Colonic mucosa (tissue), 4 donors: ENCODE results near the gene SPATA33. TPM values are rescaled to one million over a fixed set of nuclear protein-coding genes. Genes with fewer than 3 reads are reported as not detected.

ENCODE experiments used
- DNase-seq: peaks from one replicate; pipeline ENCODE4 v3.0.0-alpha.2; 2020
- H3K27ac ChIP-seq: fragments of 200-600 bp; one replicate; pipeline ENCODE4 v1.8.0; 2021
- H3K27me3 ChIP-seq: fragments of 200-600 bp; one replicate; pipeline ENCODE4 v1.8.0; 2021
- H3K36me3 ChIP-seq: fragments of 200-600 bp; one replicate; pipeline ENCODE4 v1.8.0; 2021
- H3K4me1 ChIP-seq: fragments of 200-600 bp; one replicate; pipeline ENCODE4 v1.8.0; 2021; ENCODE audit warnings: mild to moderate bottlenecking
- H3K4me3 ChIP-seq: fragments of 200-600 bp; one replicate; pipeline ENCODE4 v1.8.0; 2021
- H3K9ac ChIP-seq, 2 donors: one replicate each; pipeline ENCODE4 v1.7.0; 2013; ENCODE audit warnings: control low read depth in 2 of 2, low read depth in 2 of 2, low read length in 2 of 2
- H3K9me3 ChIP-seq: fragments of 200-600 bp; one replicate; pipeline ENCODE4 v1.8.0; 2021
- CTCF ChIP-seq: fragments of 200-600 bp; IDR thresholded peaks from one replicate; pipeline ENCODE4 v1.8.0; 2022; ENCODE audit warnings: antibody characterized with exemption, mild to moderate bottlenecking
- intact Hi-C: fragments of 100-400 bp; cut with DNase I; formaldehyde crosslinking; loops from one replicate; pipeline ENCODE4 v1.14.1; 2022
- total RNA-seq, 2 donors: library from RNA; stranded (reverse); fragmentation: NEBNext Ultra II Directional in 1 of 2; extraction: Animal tissue kit (Norgen Biotek cat#: 25700) in 1 of 2; gene quantifications; one replicate each; pipeline ENCODE4 v1.2.1, GENCODE V29; 2021
- donor health status: healthy.
- donor health status: DM: no; HTN: no; CAD: no.
- donor health status: DM: no; HTN: no; CAD: no.

Gene SPATA33
- total RNA-seq, 2 donors from 2014 or later: 4.7 to 10.0 TPM

DNA sequence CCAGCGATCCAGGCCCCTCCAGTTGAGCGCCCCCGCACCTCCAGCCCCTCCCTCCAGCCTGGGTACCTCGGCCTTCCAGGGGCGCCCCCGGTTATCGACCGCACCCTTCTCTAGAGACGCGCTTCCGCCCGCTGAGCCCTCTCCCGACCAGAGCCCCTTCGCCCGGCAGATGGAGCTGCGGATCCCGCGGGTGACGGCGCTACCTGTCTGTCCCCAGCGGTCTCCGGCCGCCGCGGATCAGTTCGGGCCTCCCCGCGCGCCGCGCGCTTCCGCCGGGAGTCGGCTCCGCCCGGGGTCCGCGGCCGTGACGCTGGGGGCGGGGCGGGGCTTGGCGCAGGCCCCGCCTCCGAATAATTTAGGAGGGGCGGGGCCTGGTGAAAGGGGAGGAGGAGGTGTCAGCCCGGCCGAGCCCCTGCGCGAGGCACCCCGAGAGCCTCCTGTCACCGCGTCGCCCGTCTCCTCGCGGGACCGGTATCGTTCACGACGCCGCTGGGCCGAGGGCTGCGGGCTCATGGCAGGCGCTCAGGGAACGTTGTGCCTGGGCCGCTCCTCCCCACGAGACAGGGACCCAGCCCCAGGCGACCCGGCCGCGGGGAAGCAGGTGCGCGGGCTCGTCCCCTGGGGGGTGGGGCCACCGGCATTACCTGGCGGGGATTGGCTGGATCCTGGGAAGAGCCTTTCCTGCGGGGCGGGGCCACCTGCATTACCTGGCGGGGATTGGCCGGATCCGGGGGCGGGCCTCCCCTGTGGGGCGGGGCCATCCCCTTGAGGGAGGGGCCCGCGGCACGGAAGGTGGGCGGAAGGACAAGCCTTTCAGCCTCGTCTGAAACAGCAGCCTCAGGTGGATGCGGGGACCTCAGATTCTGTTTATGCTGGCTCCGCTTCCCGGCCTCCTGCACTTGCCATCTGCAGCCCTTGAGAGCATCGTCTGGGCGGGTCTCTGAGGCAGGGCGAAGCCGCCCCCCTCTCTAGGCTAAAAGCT is 44.1 kb downstream of the SPATA33 start, which contains the start of gene SPATA2L:
Gene SPATA2L, minus strand, starts transcription at position 281 of the 982 bp plus-strand sequence. CDS start 473 bp downstream, outside the sequence.
- DNase-seq: peak; percentile 97
- peaks cover 8% of the 10 kb centered on the region for H3K4me1 ChIP-seq
- intact Hi-C loops: no loop called here
- H3K27me3 ChIP-seq: no peaks in the 10 kb centered on the region
- no peaks in the 10 kb centered on the region for H3K9me3 ChIP-seq
- H3K27ac ChIP-seq: peak within 1 kb of the TSS; percentile 89
- H3K36me3 ChIP-seq: no peaks in the 10 kb centered on the region
- H3K9ac ChIP-seq: peak within 1 kb of the TSS; percentile 84 to 96
- no peak for TF ChIP-seq CTCF
- H3K4me3 ChIP-seq: peak within 1 kb of the TSS; percentile 61

DNA sequence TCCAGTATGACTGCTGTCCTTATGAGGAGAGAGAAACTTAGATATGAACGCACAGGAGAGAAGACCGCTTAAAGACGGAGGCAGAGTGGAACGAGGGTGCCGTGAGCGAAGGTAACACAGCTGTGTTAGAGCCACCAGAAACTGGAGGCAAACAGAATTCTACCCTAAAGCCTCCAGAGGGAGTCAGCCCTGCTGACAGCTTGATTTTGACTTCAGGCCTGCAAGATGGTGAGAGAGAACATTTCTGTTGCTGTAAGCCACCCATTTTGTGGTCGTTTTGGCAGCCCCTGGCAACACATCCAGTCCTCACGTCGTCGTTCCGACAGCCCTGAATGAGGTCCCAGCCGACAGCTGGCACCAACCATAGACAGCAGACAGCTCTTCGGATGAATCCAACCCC is 46.6 kb downstream of the SPATA33 start:
- Histone ChIP-seq H3K9me3 (no peaks in the 10 kb centered on the region), H3K27me3 (no peaks in the 10 kb centered on the region), H3K36me3 (no peaks in the 10 kb centered on the region), H3K4me3 (no peak overlapping the region), H3K4me1 (peaks cover 8% of the 10 kb centered on the region), H3K27ac (no peak overlapping the region), H3K9ac (no peak overlapping the region)
- no peak for DNase-seq
- no peak for TF ChIP-seq CTCF
- intact Hi-C loops: no loop called here

- Histone ChIP-seq H3K27ac (no peak overlapping the region), H3K4me3 (no peak overlapping the region), H3K36me3 (no peaks in the 10 kb centered on the region), H3K9me3 (no peaks in the 10 kb centered on the region), H3K4me1 (peaks cover 4% of the 10 kb centered on the region), H3K9ac (no peak overlapping the region), H3K27me3 (no peaks in the 10 kb centered on the region)
- TF ChIP-seq CTCF: no peak
- no peak for DNase-seq
- intact Hi-C loops: loop anchor here (5.0 kb wide), 2 partner anchors 87 to 157 kb away; no protein-coding TSS in a partner anchor
Measured at GRCh38 chr16:89705006-89705405, 47.4 kb downstream of the SPATA33 start.

DNA sequence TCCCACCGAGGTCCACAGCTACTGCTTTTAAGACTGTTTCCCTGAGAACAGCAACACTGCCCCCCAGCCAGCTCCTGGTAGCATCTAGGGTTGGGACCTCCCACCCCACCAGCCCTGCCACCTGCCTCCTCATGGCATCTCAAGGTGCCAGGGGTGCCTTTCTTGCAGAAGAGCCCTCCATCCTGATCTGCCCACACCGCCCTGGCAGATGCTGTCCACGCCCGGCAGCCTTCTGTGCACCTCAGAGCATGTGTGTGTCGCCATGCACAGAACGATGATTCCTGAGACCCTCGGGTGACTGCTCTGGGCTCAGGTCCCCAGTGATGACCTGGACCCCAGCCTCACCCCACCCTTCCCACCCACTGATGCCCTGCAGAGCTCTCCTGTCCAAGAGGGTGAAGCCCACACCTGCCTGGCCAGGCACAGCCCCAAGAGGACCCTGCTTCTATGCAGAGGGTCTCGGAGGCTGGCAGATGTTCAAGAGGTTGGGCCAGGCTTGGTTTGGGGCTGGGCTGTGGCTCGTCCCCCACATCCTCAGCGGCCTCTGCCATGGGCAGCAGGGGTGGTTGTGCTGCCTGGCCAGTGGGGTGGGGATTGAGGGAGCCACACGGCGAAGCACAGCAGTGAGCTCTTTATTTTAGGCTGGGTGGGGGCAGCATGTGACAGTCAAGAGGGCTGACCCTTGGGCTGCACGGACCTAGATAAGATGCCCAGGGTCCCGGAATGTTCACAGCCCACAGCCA is 49.1 kb downstream of the SPATA33 start:
- H3K9me3 ChIP-seq: no peaks in the 10 kb centered on the region
- intact Hi-C loops: loop anchor here (5.0 kb wide), 2 partner anchors 86 to 156 kb away; no protein-coding TSS in a partner anchor
- DNase-seq: no peak
- no peaks in the 10 kb centered on the region for H3K36me3 ChIP-seq
- H3K4me1 ChIP-seq: no peaks in the 10 kb centered on the region
- H3K9ac ChIP-seq: peak overlapping the region in 1 of 2 donors; percentile 16
- H3K4me3 ChIP-seq: no peak overlapping the region
- no peak for TF ChIP-seq CTCF
- no peaks in the 10 kb centered on the region for H3K27me3 ChIP-seq
- H3K27ac ChIP-seq: no peak overlapping the region

GRCh38 chr16:89707695-89708094 is 50.1 kb downstream of the SPATA33 start:
- H3K4me1 ChIP-seq: peaks cover 5% of the 10 kb centered on the region
- H3K9ac ChIP-seq: no peak overlapping the region
- no peak overlapping the region for H3K4me3 ChIP-seq
- intact Hi-C loops: loop anchor here (5.0 kb wide), 2 partner anchors 85 to 155 kb away; no protein-coding TSS in a partner anchor
- H3K27me3 ChIP-seq: no peaks in the 10 kb centered on the region
- no peak overlapping the region for H3K27ac ChIP-seq
- H3K9me3 ChIP-seq: no peaks in the 10 kb centered on the region
- no peak for DNase-seq
- no peak for TF ChIP-seq CTCF
- no peaks in the 10 kb centered on the region for H3K36me3 ChIP-seq
